GM12878 (cell line): ENCODE results near the gene ANKDD1A.

Experiments
- BCL3 ChIP-seq: IDR thresholded peaks from 2 replicates; pipeline ENCODE4 v1.6.1; 2011; ENCODE audit warnings: borderline replicate concordance, low read depth, mild to moderate bottlenecking, moderate library complexity, low read length; ENCODE audit not compliant: insufficient read depth, poor library complexity, severe bottlenecking
- BRCA1 ChIP-seq: IDR thresholded peaks from 2 replicates; pipeline ENCODE4 v1.6.1; 2011; ENCODE audit warnings: low read depth, low read length, improper control_type of control experiment
- CREB1 ChIP-seq: IDR thresholded peaks from 2 replicates; pipeline ENCODE4 v1.6.1; 2012; ENCODE audit warnings: low read depth, mild to moderate bottlenecking, inconsistent platforms
- CTCF ChIP-seq, 3 experiments: IDR thresholded peaks in 2 of 3; conservative IDR thresholded peaks in 1 of 3; 2 replicates each; pipeline ENCODE4 v1.5.1; 2011; ENCODE audit warnings: low read depth in 3 of 3, low read length in 3 of 3, mild to moderate bottlenecking in 3 of 3, control low read depth in 2 of 3, moderate library complexity in 2 of 3, inconsistent platforms in 1 of 3, mixed read lengths in 1 of 3; ENCODE audit not compliant: control insufficient read depth in 2 of 3, insufficient read depth in 1 of 3; ENCODE audit errors: extremely low read depth in 1 of 3
- EZH2 ChIP-seq: IDR thresholded peaks from 2 replicates; pipeline ENCODE4 v1.6.1; 2012; ENCODE audit warnings: low read depth, mild to moderate bottlenecking, control low read depth, inconsistent platforms, low read length, borderline replicate concordance; ENCODE audit not compliant: control insufficient read depth
- FOXK2 ChIP-seq: fragments of 450-650 bp; IDR thresholded peaks from 2 replicates; pipeline ENCODE4 v1.6.1; 2017; ENCODE audit warnings: mild to moderate bottlenecking, moderate library complexity
- POLR2AphosphoS5 ChIP-seq: IDR thresholded peaks from 2 replicates; pipeline ENCODE4 v1.6.1; 2011; ENCODE audit warnings: mild to moderate bottlenecking, low read length, inconsistent platforms
- SMAD1 ChIP-seq: fragments of 450-650 bp; IDR thresholded peaks from 2 replicates; pipeline ENCODE4 v1.6.1; 2018; ENCODE audit warnings: mild to moderate bottlenecking, low read depth; ENCODE audit not compliant: partially characterized antibody
- TAF1 ChIP-seq: IDR thresholded peaks from 2 replicates; pipeline ENCODE4 v1.6.1; 2011; ENCODE audit warnings: mild to moderate bottlenecking, low read depth, low read length, borderline replicate concordance
- TCF3 ChIP-seq: IDR thresholded peaks from 2 replicates; pipeline ENCODE4 v1.6.1; 2012; ENCODE audit warnings: low read depth, mild to moderate bottlenecking, low read length, borderline replicate concordance; ENCODE audit not compliant: insufficient read depth
- ZNF384 ChIP-seq: IDR thresholded peaks from 2 replicates; pipeline ENCODE4 v1.6.1; 2012; ENCODE audit warnings: low read depth, mild to moderate bottlenecking, low read length, improper control_type of control experiment, borderline replicate concordance

GRCh38 chr15:64991536-64992135, 79.9 kb downstream of the ANKDD1A start:
- no peak for TF ChIP-seq BCL3
- no peak for TF ChIP-seq TAF1
- TF ChIP-seq CTCF (IDR thresholded peaks at IDR 0.05 in 2 of 3, conservative IDR thresholded peaks at IDR 0.05 in 1 of 3; ENCODE audit: control insufficient read depth in 2 of 3, extremely low read depth in 1 of 3, insufficient read depth in 1 of 3, low read depth in 3 of 3, low read length in 3 of 3), result no peak
- no peak for TF ChIP-seq SMAD1
- no peak for TF ChIP-seq TCF3
- TF ChIP-seq BRCA1, result no peak
- TF ChIP-seq FOXK2, result no peak
- no peak for TF ChIP-seq POLR2AphosphoS5
- no peak for TF ChIP-seq CREB1
- no peak for TF ChIP-seq ZNF384
- TF ChIP-seq EZH2, result no peak
